Panc1 (cell line): Measurements from ENCODE around the gene TFEB.

Experiments
- CTCF ChIP-seq: fragments of 450-650 bp; IDR thresholded peaks from 2 replicates; pipeline ENCODE4 v1.5.1; 2017; ENCODE audit warnings: mild to moderate bottlenecking
- POLR2AphosphoS5 ChIP-seq: IDR thresholded peaks from 2 replicates; pipeline ENCODE4 v1.6.1; 2012; ENCODE audit warnings: mild to moderate bottlenecking, low read depth, low read length, moderate library complexity
- REST ChIP-seq, 2 experiments: IDR thresholded peaks; 2 replicates each; pipeline ENCODE4 v1.6.1; 2011 to 2012; ENCODE audit warnings: low read depth in 2 of 2, control low read depth in 1 of 2, low read length in 1 of 2, mild to moderate bottlenecking in 1 of 2, moderate library complexity in 1 of 2; ENCODE audit not compliant: insufficient read depth in 1 of 2
- TCF7L2 ChIP-seq: IDR thresholded peaks from 2 replicates; pipeline ENCODE4 v1.6.1; 2011; ENCODE audit warnings: mild to moderate bottlenecking, low read depth, low read length, inconsistent platforms

- TF ChIP-seq CTCF (no peak), POLR2AphosphoS5 (no peak), TCF7L2 (no peak), REST (IDR thresholded peaks at IDR 0.05; ENCODE audit: insufficient read depth in 1 of 2, low read depth in 2 of 2, low read length in 1 of 2) (no peak)
Observed at GRCh38 chr6:41680182-41680965, 55.0 kb downstream of the TFEB start.
